MM.1S (cell line): ENCODE measurements around the gene ADAMTS3.

Experiments
- DNase-seq: peaks from one replicate; pipeline ENCODE4 v3.0.0-alpha.2; 2015
- H2AFZ ChIP-seq: fragments of 300-600 bp; sonication (generic); 2 replicates; pipeline ENCODE4 v1.6.0; 2016; ENCODE audit warnings: antibody characterized with exemption, low read length
- H3F3A ChIP-seq: fragments of 300-600 bp; sonication (generic); 2 replicates; pipeline ENCODE4 v1.6.1; 2016; ENCODE audit warnings: mild to moderate bottlenecking, antibody characterized with exemption, low read length, moderate library complexity, mixed read lengths; ENCODE audit not compliant: insufficient read depth
- H3K27ac ChIP-seq: fragments of 300-600 bp; sonication (generic); 2 replicates; pipeline ENCODE4 v1.5.1; 2016; ENCODE audit warnings: mild to moderate bottlenecking, low read length
- H3K27me3 ChIP-seq: fragments of 300-600 bp; sonication (generic); replicated peaks from 2 replicates; pipeline ENCODE4 v1.6.0; 2016; ENCODE audit warnings: low read length; ENCODE audit not compliant: insufficient read depth
- H3K36me3 ChIP-seq: fragments of 300-600 bp; sonication (generic); replicated peaks from 2 replicates; pipeline ENCODE4 v1.6.1; 2016; ENCODE audit warnings: mild to moderate bottlenecking, low read length, mixed read lengths; ENCODE audit not compliant: insufficient read depth
- H3K4me1 ChIP-seq: fragments of 300-600 bp; sonication (generic); 2 replicates; pipeline ENCODE4 v1.6.1; 2016; ENCODE audit warnings: low read length, mixed read lengths
- H3K4me2 ChIP-seq: fragments of 300-600 bp; sonication (generic); 2 replicates; pipeline ENCODE4 v1.6.0; 2016; ENCODE audit warnings: low read depth, low read length
- H3K4me3 ChIP-seq: fragments of 300-600 bp; sonication (generic); 2 replicates; pipeline ENCODE4 v1.5.1; 2016; ENCODE audit warnings: low read length, mixed read lengths
- H3K79me2 ChIP-seq: fragments of 300-600 bp; sonication (generic); 2 replicates; pipeline ENCODE4 v1.6.1; 2016; ENCODE audit warnings: mixed run types, low read length, mixed read lengths
- H3K9ac ChIP-seq: fragments of 300-600 bp; sonication (generic); 2 replicates; pipeline ENCODE4 v1.6.1; 2016; ENCODE audit warnings: low read length, mixed read lengths
- H3K9me2 ChIP-seq: fragments of 300-600 bp; sonication (generic); replicated peaks from 2 replicates; pipeline ENCODE4 v1.6.1; 2016; ENCODE audit warnings: mild to moderate bottlenecking, low read length, mixed read lengths; ENCODE audit not compliant: insufficient read depth
- H3K9me3 ChIP-seq: fragments of 300-600 bp; sonication (generic); replicated peaks from 2 replicates; pipeline ENCODE4 v1.6.1; 2016; ENCODE audit warnings: mild to moderate bottlenecking, low read length, mixed read lengths; ENCODE audit not compliant: insufficient read depth
- H4K20me1 ChIP-seq: fragments of 300-600 bp; sonication (generic); 2 replicates; pipeline ENCODE4 v1.6.1; 2016; ENCODE audit warnings: mild to moderate bottlenecking, low read length, moderate library complexity, mixed read lengths; ENCODE audit not compliant: insufficient read depth
- EZH2 ChIP-seq: fragments of 300-600 bp; sonication (generic); optimal IDR thresholded peaks from 2 replicates; pipeline ENCODE3; 2017; ENCODE audit warnings: low read depth, mild to moderate bottlenecking, antibody characterized with exemption, low read length, mixed read lengths
- EZH2phosphoT487 ChIP-seq: fragments of 300-600 bp; sonication (generic); IDR thresholded peaks from 2 replicates; pipeline ENCODE4 v1.6.1; 2018; ENCODE audit warnings: antibody characterized with exemption, low read length
- TF ChIP-seq, protein P1 (sequence below): fragments of 300-600 bp; sonication (generic); IDR thresholded peaks from 2 replicates; pipeline ENCODE4 v1.5.1; 2016; ENCODE audit warnings: antibody characterized with exemption, low read length, mixed read lengths

The ADAMTS3 gene

DNA sequence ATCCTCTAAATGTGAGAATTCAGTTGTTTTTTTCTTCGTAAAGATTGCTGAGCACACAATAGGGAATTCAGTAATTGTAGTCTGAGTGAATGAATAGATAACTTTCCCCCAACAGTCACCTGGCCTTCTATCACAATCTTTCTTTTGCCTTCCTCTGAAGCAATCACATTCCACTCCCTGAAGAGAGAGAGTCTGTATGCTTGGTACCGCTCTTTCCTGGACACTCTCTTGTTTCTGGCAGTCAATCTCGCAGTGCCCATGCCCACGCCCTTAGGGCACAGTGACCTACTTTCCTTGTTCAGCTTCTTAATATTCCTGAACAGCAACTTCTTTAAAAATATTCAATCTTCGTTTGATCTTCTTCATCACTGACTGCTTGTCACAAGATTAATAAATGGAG, 255.9 kb downstream of the ADAMTS3 start:
- Histone ChIP-seq H3K36me3 (no peaks in the 10 kb centered on the region), H3K9me2 (no peaks in the 10 kb centered on the region), H4K20me1 (no peaks in the 10 kb centered on the region), H3K9me3 (no peaks in the 10 kb centered on the region), H3K4me1 (no peaks in the 10 kb centered on the region), H3K4me2 (no peak overlapping the region), H3K4me3 (no peak overlapping the region), H3K9ac (no peak overlapping the region), H3K27ac (no peak overlapping the region), H3K27me3 (no peaks in the 10 kb centered on the region), H3F3A (no peaks in the 10 kb centered on the region), H2AFZ (no peak overlapping the region), H3K79me2 (no peaks in the 10 kb centered on the region)
- DNase-seq, result no peak
- TF ChIP-seq EZH2, result no peak
- TF ChIP-seq, protein P1, sequence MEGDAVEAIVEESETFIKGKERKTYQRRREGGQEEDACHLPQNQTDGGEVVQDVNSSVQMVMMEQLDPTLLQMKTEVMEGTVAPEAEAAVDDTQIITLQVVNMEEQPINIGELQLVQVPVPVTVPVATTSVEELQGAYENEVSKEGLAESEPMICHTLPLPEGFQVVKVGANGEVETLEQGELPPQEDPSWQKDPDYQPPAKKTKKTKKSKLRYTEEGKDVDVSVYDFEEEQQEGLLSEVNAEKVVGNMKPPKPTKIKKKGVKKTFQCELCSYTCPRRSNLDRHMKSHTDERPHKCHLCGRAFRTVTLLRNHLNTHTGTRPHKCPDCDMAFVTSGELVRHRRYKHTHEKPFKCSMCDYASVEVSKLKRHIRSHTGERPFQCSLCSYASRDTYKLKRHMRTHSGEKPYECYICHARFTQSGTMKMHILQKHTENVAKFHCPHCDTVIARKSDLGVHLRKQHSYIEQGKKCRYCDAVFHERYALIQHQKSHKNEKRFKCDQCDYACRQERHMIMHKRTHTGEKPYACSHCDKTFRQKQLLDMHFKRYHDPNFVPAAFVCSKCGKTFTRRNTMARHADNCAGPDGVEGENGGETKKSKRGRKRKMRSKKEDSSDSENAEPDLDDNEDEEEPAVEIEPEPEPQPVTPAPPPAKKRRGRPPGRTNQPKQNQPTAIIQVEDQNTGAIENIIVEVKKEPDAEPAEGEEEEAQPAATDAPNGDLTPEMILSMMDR, result no peak
- no peak for TF ChIP-seq EZH2phosphoT487

DNA sequence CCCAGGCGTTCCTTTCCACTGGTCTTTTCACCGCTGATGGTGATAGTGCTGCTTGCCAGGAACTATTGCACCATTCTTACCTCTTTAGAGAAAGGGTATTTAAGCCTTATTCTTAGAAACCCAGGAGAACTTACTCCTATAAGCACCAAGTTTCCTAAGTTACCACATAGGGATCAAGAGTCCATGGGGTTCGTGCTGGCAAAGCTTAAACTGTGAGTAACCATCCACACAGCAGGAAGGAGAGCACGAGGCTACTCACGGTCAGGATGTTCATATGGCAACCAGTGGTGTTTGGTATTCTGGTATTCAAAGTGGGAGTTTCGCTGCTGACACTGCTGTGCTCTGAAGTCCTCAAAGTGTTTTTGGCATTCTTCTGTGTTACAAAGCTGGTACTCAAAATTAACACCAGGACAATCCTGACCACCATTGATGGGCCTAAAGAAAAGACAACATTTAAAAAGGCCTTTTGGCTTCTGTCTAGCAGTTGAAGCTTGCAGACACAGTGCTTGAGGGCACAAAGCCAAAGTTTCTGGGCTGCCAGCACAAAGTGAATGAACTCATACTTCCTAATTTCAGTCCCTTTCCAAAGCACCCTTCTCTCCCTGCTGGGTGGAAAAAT, 256.9 kb downstream of the ADAMTS3 start:
- Histone ChIP-seq H3K9me3 (no peaks in the 10 kb centered on the region), H3K4me3 (no peak overlapping the region), H3K79me2 (no peaks in the 10 kb centered on the region), H3K4me2 (no peak overlapping the region), H2AFZ (no peak overlapping the region), H3K27me3 (no peaks in the 10 kb centered on the region), H3K4me1 (no peaks in the 10 kb centered on the region), H3K36me3 (no peaks in the 10 kb centered on the region), H3K27ac (no peak overlapping the region), H4K20me1 (no peaks in the 10 kb centered on the region), H3K9ac (no peak overlapping the region), H3K9me2 (no peaks in the 10 kb centered on the region), H3F3A (no peaks in the 10 kb centered on the region)
- DNase-seq, result no peak
- TF ChIP-seq, protein P1, result no peak
- TF ChIP-seq EZH2 (no peak), EZH2phosphoT487 (no peak)

DNA sequence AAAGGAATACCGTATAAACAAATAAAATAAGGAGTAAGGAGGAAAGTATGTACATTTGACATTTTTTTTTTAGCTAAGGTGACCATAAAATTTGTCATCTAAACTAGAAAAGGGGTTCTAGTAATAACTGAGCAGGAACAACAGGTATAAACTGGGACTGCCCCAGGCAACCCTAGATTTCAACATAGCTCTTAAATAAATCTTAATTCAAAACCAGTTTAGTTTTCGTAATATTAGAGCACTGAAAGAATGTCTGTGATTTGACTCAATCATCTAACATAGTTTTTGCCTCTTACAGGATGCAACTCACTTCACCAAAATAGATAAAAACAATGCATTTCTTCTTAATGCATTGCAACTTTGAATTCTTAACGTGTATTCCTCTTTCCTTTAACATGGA, 257.7 kb downstream of the ADAMTS3 start:
- Histone ChIP-seq H3K4me3 (no peak overlapping the region), H3K36me3 (no peaks in the 10 kb centered on the region), H3K9ac (no peak overlapping the region), H3K9me3 (no peaks in the 10 kb centered on the region), H3K27me3 (no peaks in the 10 kb centered on the region), H4K20me1 (no peaks in the 10 kb centered on the region), H3F3A (no peaks in the 10 kb centered on the region), H3K79me2 (no peaks in the 10 kb centered on the region), H3K27ac (no peak overlapping the region), H3K4me1 (no peaks in the 10 kb centered on the region), H3K4me2 (no peak overlapping the region), H2AFZ (no peak overlapping the region), H3K9me2 (no peaks in the 10 kb centered on the region)
- DNase-seq, result no peak
- TF ChIP-seq EZH2phosphoT487, result no peak
- no peak for TF ChIP-seq EZH2
- TF ChIP-seq, protein P1, result no peak
